Common myeloid progenitor, CD34-positive (primary cell): ENCODE data around the gene TXNRD2.
A peak's percentile ranks its signal among the peaks of the same experiment; 100 is the strongest.

Source experiments
- CTCF ChIA-PET: fragments of 350-600 bp; sonication (Branson Sonifier 250); formaldehyde crosslinking; loops from one replicate; lab custom pipeline; 2021; ENCODE audit warnings: antibody characterized with exemption; lab: Charles Lee
- POLR2A ChIA-PET: fragments of 350-600 bp; sonication (Branson Sonifier 250); formaldehyde crosslinking; loops from one replicate; lab custom pipeline; 2021; ENCODE audit warnings: antibody characterized with exemption; lab: Charles Lee
- DNase-seq, 3 donors: peaks; one replicate each; pipeline versions ENCODE4 v3.0.0 to v3.0.0-alpha.2; 2013
- H3K27ac ChIP-seq, 2 experiments: 1 replicate in 1 of 2; 2 replicates in 1 of 2; pipeline ENCODE4 v1.7.0; 2013; ENCODE audit warnings: inconsistent platforms in 2 of 2, low read length in 2 of 2, mild to moderate bottlenecking in 2 of 2, low read depth in 1 of 2, moderate library complexity in 1 of 2; ENCODE audit not compliant: severe bottlenecking in 2 of 2, insufficient read depth in 1 of 2, poor library complexity in 1 of 2
- H3K27me3 ChIP-seq, 5 experiments: replicated peaks in 2 of 5; 1 replicate in 3 of 5; 2 replicates in 2 of 5; pipeline versions ENCODE4 v1.6.1 to v1.7.0; 2013; ENCODE audit warnings: low read length in 4 of 5, mild to moderate bottlenecking in 2 of 5, moderate library complexity in 2 of 5, inconsistent platforms in 1 of 5; ENCODE audit not compliant: insufficient read depth in 5 of 5, control insufficient read depth in 4 of 5
- H3K36me3 ChIP-seq, 4 experiments: 1 replicate in 2 of 4; 2 replicates in 2 of 4; pipeline versions ENCODE4 v1.6.1 to v1.7.0; 2013; ENCODE audit warnings: low read length in 3 of 4, control low read depth in 1 of 4, mild to moderate bottlenecking in 1 of 4; ENCODE audit not compliant: control insufficient read depth in 4 of 4, insufficient read depth in 4 of 4
- H3K4me1 ChIP-seq, 4 experiments: 1 replicate in 3 of 4; 2 replicates in 1 of 4; pipeline versions ENCODE4 v1.6.1 to v1.7.1; 2013; ENCODE audit warnings: low read length in 3 of 4, mild to moderate bottlenecking in 3 of 4, control low read depth in 1 of 4, inconsistent platforms in 1 of 4, moderate library complexity in 1 of 4; ENCODE audit not compliant: control insufficient read depth in 4 of 4, insufficient read depth in 4 of 4; ENCODE audit errors: control extremely low read depth in 1 of 4
- H3K4me3 ChIP-seq, 7 experiments: 1 replicate in 4 of 7; 2 replicates in 3 of 7; pipeline versions ENCODE4 v1.5.1 to v1.7.0; 2013; ENCODE audit warnings: mild to moderate bottlenecking in 7 of 7, low read length in 6 of 7, moderate library complexity in 6 of 7, inconsistent platforms in 2 of 7, low read depth in 2 of 7, control low read depth in 1 of 7; ENCODE audit not compliant: insufficient read depth in 4 of 7, control insufficient read depth in 1 of 7; ENCODE audit errors: extremely low read depth in 1 of 7
- H3K9me3 ChIP-seq, 5 experiments: 1 replicate in 4 of 5; 2 replicates in 1 of 5; pipeline versions ENCODE4 v1.6.1 to v1.7.1; 2013; ENCODE audit warnings: low read length in 4 of 5, mild to moderate bottlenecking in 2 of 5, inconsistent platforms in 1 of 5, low read depth in 1 of 5, moderate library complexity in 1 of 5; ENCODE audit not compliant: control insufficient read depth in 4 of 5, insufficient read depth in 2 of 5; ENCODE audit errors: control extremely low read depth in 1 of 5
- WGBS: methylation state at CpG from one replicate; pipeline ENCODE4 v1.1.5; 2013; ENCODE audit not compliant: insufficient coverage; 5-methylcytosine and 5-hydroxymethylcytosine counted together

Gene TXNRD2

DNA sequence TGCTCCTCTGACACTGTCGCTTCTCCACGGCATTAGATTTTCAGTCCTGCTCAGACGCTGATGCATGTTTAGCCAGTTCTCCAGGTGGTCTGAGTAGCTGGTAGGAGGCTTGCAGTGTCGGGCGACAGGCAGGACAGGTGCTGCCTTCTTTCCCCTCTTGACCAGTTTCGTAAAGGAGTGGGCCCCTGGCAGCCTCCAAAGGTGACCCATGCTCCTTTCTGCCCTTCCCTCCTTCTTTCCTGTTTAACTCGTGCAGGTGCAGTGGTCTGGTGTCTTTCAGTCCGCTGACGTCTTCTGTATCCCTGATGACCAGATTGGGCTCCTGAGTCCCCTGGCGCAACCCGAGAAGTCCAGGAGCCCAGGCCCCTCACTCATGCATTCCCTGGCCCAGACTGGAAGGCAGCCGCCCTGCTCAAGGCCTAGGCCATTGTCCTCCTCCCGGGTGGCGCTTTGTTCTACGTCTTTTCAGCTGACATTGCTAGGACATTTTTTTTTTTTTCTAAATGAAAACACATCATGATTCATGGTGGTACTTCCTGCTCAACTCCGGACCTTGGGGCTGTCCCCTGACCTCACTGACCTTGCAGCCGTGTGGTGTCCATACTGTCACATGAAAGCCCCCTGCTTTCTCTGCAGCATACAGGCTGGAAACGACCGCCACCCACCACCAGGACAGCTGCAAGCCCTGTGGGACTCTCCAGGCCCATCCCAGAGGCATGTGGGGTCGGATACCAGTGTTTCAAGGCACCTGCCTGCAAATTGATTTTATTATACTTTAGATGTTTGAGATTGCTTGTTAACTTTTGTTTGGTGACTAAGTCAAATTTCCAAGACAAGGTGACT is 25.5 kb upstream of the TXNRD2 start:
- Histone ChIP-seq H3K27ac (no peak overlapping the region), H3K4me3 (no peak overlapping the region), H3K36me3 (peaks cover 19 to 84% (median 49%) of the 10 kb centered on the region in 4 experiments), H3K27me3 (no peaks in the 10 kb centered on the region), H3K4me1 (peaks cover 0 to 18% (median 14%) of the 10 kb centered on the region in 4 experiments), H3K9me3 (no peaks in the 10 kb centered on the region)
- WGBS: 93% methylated on average over 18 of the region's 20 CpGs
- POLR2A ChIA-PET: no interaction called here
- no peak for DNase-seq
- CTCF ChIA-PET: interaction anchor here (1.3 to 15.9 kb wide), 5 partner anchors 10 to 44 kb away, joined by 3 to 384 read pairs (median 7); no protein-coding TSS in a partner anchor

DNA sequence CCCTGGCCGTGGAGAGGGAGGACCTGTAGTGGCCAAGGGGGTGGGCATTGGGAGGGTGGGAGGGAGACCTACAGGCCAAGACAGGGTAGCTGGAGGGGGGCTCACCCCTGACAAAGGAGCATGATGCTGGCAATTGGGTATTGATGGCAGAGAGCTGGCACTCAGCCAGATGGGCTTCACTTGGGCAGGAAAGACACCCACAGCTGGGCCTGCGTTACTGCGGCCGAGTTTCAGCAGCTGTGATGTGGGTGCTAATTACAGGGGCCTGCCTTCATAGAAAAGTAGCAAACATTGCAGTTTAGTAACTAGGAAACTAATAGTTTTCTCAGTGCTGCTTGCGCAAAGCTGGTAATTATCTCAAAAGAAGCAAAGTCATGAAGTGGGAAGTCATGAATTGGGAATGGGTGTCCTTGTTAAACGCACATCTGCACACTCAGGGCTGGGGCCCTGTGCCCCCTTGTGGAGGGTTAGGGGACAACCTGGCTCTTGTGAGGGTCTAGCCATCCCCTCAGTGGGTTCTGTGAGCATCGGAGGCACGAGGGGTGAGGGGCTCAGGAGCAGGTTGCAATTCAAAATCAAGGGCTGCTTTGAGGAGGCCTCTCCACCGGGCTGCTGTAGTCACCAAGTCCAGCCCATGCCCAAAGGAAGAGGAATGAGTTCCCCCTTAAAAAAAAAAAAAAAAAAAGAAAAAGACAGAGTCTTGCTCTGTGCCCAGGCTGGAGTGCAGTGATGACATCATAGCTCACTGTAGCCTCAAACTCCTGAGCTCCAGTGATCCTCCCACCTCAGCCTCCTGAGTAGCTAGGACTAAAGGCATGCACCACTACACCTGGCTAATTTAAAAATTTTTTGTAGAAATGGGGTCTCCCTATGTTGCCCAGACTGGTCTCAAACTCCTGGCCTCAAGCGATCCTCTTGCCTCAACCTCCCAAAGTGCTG is 24.4 kb upstream of the TXNRD2 start:
- Histone ChIP-seq H3K36me3 (peaks cover 20 to 84% (median 52%) of the 10 kb centered on the region in 4 experiments), H3K4me1 (peaks cover 0 to 7% (median 5%) of the 10 kb centered on the region in 4 experiments), H3K27ac (no peak overlapping the region), H3K4me3 (no peak overlapping the region), H3K27me3 (no peaks in the 10 kb centered on the region), H3K9me3 (no peaks in the 10 kb centered on the region)
- CTCF ChIA-PET: interaction anchor here (1.0 to 15.9 kb wide), 10 partner anchors 9 to 242 kb away, joined by 3 to 384 read pairs (median 4); partner anchors contain the start of gene GP1BB
- 88% methylated on average over 9 of the region's 10 CpGs for WGBS
- DNase-seq: peak in 2 of 3 donors; percentile 53 to 64
- POLR2A ChIA-PET: interaction anchor here (0.9 kb wide), 1 partner anchor 44 kb away, joined by 3 read pairs; no protein-coding TSS in a partner anchor

DNA sequence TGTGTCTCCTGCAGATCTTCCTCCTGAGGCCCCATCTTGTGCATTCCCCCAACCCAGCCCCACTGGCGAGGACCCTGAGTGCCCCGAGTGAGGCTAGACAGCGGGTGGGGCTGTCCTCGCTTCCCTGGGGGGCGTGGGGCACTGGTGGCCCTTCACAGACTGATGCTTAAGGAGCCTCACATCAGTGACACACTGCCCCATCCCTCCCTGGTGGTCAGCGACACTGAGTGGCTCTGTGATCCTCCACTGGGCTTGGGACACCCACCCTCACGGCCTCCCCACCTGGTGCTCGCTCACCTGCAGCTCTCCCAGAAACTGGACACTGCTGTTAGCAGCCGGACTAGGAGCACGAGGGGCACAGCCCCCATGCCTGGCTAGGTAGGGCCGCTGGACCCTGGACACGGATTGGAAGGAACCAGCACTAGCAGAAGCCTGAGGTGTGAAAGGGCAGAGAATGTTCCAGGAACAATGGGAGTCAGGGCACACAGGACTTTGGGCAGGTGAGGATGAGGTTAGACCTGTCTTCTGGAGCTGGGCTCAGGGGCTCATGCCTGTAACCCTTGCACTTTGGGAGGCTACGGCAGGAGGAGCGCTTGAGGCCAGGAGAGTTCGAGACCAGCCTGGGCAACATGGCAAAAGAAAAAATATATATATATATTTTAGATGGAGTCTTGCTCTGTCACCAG is 23.2 kb upstream of the TXNRD2 start:
- CTCF ChIA-PET: interaction anchor here (0.5 to 15.9 kb wide), 10 partner anchors 8 to 241 kb away, joined by 3 to 384 read pairs (median 4); partner anchors contain the start of gene GP1BB
- H3K4me1 ChIP-seq: peaks cover 0 to 9% (median under 1%) of the 10 kb centered on the region in 4 experiments
- H3K9me3 ChIP-seq: no peaks in the 10 kb centered on the region
- WGBS: 98% methylated on average over 12 of the region's 15 CpGs
- H3K27me3 ChIP-seq: no peaks in the 10 kb centered on the region
- peaks cover 19 to 83% (median 54%) of the 10 kb centered on the region in 4 experiments for H3K36me3 ChIP-seq
- H3K27ac ChIP-seq: no peak overlapping the region
- H3K4me3 ChIP-seq: no peak overlapping the region
- POLR2A ChIA-PET: interaction anchor here (0.9 kb wide), 1 partner anchor 45 kb away, joined by 3 read pairs; no protein-coding TSS in a partner anchor
- no peak for DNase-seq

DNA sequence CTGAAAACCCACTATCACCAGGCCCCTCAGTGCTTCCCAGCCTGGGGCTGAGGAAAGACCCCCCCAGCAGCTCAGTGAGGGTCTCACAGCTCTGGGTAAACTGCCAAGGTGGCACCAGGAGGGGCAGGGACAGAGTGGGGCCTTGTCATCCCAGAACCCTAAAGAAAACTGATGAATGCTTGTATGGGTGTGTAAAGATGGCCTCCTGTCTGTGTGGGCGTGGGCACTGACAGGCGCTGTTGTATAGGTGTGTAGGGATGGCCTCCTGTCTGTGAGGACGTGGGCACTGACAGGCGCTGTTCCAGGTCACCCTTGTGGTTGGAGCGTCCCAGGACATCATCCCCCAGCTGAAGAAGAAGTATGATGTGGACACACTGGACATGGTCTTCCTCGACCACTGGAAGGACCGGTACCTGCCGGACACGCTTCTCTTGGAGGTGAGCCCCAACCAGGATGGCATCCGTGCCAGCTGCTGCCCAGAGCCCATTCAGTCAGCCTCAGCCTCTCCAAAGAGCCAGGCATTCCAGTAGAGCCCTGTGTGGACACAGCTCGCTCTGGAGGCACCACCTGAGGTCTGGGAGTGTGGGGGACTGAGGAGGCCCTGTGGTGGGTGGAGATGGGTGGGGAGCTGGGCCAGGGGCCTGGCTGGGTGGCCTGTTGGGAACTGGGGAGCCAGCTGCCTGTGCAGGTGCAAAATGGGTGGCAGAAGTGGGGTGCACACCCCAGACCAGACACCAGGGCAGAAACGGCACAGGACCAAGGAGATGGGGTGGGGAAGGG is 22.4 kb upstream of the TXNRD2 start:
- 98% methylated on average over 10 of the region's 12 CpGs for WGBS
- Histone ChIP-seq H3K36me3 (peaks cover 19 to 77% (median 49%) of the 10 kb centered on the region in 4 experiments), H3K9me3 (no peaks in the 10 kb centered on the region), H3K27me3 (no peaks in the 10 kb centered on the region), H3K27ac (no peak overlapping the region), H3K4me3 (no peak overlapping the region), H3K4me1 (peaks cover 0 to 16% (median 1%) of the 10 kb centered on the region in 4 experiments)
- DNase-seq: no peak
- POLR2A ChIA-PET: no interaction called here
- CTCF ChIA-PET: interaction anchor here (0.5 to 15.9 kb wide), 4 partner anchors 10 to 163 kb away, joined by 3 to 384 read pairs (median 26); no protein-coding TSS in a partner anchor

DNA sequence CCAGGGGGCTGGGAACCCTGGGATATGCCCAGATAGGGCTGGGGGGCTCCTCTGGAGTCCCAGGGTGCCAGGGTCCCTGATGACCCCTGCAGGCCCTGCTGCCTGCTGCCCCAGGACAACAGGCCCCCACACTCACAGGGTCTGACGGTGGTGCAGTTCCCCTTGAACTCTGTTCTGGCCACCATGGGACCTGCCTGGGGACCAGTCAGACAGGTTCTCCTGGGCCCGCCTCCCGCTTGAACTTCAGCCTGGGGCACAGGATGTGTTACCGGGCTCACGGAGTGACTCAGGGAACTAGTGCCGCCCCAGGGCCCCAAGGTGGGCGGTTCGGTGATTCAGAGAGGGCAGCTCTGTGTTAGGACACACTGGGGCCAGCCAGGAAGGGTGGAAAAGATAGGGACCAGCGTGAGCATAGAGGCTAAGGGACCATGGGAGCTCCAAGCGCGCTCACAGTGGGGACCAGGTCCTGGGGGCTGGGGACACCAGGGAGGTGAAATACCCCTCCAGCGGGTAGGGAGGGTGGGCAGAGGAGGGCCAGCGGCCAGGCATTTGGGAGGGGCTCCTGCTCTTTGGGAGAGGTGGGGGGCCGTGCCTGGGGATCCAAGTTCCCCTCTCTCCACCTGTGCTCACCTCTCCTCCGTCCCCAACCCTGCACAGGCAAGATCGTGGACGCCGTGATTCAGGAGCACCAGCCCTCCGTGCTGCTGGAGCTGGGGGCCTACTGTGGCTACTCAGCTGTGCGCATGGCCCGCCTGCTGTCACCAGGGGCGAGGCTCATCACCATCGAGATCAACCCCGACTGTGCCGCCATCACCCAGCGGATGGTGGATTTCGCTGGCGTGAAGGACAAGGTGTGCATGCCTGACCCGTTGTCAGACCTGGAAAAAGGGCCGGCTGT is 21.5 kb upstream of the TXNRD2 start:
- CTCF ChIA-PET: interaction anchor here (3.0 to 15.9 kb wide), 3 partner anchors 9 to 48 kb away, joined by 13 to 384 read pairs (median 39); no protein-coding TSS in a partner anchor
- H3K4me3 ChIP-seq: no peak overlapping the region
- H3K27me3 ChIP-seq: no peaks in the 10 kb centered on the region
- no peaks in the 10 kb centered on the region for H3K9me3 ChIP-seq
- peaks cover 18 to 68% (median 43%) of the 10 kb centered on the region in 4 experiments for H3K36me3 ChIP-seq
- no peak overlapping the region for H3K27ac ChIP-seq
- DNase-seq: no peak
- H3K4me1 ChIP-seq: peaks cover 0 to 18% (median 1%) of the 10 kb centered on the region in 4 experiments
- POLR2A ChIA-PET: no interaction called here
- 91% methylated on average over 27 of the region's 30 CpGs for WGBS
